ENCODE results near the gene CSF3R.

CSF3R gene

DNA sequence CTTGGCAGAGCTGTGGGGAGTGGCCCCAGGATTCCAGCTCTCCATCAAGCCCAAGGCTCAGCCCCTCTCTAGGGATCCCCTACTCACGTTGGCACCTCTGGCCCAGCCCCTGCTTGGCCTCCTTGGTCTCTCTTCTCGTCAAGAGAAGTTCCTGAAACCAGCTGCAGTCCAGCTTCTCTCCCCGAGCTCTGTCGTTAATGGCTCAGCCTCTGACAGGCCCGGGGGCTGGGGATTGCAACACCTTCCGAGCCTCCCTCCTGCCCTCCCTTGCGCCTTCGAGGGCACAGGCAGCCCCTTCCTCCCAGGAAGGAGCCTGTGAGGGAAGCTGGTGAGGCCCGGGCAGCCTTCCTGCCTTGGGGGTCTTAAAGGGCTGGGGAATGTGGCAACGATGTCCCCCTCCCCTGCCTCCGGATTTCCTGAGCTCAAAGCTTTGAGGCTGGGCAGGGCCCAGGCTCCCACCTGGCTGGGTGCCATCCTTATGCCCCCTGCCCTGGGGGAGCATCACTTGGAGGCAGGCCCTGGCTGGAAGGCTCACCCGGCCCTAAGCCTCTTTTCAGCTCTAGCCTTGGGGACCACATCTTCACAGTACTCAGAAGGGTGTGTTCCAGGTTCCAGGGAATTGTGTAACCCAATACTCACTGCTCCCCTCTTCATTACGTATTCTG, at the start of gene CSF3R:
TSS of gene CSF3R (minus strand) at position 190 of the 665 bp plus-strand sequence. CDS start 3,417 bp downstream, outside the sequence.
- DNase-seq (ENCODE audit: low read depth in 2 of 2), result no peak

DNA sequence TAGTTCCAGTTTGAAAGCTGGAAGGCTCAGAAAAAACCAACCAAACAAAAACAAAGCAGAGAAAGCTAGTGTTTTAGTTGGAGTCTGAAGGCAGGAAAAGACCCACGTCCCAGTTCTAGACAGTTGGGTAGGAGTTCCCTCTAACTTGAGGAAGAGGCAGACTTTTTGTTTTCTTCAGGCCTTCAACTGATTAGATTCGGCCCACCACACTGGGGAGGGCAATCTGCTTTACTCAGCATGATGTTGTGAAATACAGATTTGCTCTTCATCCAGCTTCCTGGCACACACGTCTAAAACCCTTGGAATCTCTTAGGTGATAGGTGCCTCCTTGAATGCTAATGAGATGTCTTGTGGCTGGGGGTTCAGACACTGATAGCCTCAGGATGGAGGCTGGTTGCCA, 49.1 kb upstream of the CSF3R start:
- DNase-seq (ENCODE audit: low read depth in 2 of 2), result no peak

DNA sequence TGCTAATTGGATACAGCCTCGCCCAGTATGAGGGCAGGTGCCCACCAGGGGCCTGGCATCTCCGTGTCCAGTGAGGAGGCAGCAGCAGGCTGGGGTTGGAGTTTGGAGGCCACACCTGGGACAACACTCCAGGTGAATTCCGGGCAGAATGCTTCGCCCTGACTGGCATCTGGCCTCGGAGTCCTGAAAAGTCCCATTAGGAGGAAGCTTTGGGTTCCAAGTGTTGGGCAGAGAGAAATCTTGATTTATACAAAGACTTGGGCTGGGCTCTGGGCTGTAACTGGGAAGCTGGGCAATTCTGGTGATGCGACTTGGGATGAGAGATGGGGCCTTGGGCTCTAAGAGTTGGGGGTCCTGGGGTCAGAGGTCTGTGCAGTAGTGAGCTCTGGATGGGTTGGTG, 48.1 kb upstream of the CSF3R start:
- no peak for DNase-seq (ENCODE audit: low read depth in 2 of 2)

GRCh38 chr1:36530261-36530660, 47.5 kb upstream of the CSF3R start:
- DNase-seq (ENCODE audit: low read depth in 2 of 2), result no peak

DNA sequence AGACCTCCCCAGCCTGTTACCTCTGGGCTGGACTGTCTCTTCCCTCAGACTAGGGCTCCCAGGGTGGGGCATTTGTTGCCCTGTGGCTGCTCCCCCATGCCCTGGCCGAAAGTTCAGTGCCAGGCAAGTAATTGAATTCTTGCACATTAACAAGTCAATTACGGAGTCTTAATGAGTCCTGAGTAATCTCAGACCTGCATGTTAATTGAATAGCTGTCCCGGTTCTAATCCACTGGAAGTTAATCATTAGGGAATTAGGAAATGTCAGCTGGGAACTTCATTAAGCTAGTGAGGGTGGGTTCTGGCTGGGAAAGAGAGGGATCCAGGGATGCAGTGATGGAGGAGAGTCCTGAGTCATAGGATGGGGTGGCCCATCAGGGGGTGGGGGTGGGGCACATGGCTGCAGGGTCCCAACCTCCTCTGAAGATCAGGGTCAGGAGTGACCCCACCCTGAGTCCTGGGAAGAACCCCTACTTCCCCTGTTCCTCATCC, 47.1 kb upstream of the CSF3R start:
- DNase-seq (ENCODE audit: low read depth in 2 of 2), result no peak

- DNase-seq (ENCODE audit: low read depth in 2 of 2), result no peak
Observed at GRCh38 chr1:36528361-36529349, 45.9 kb upstream of the CSF3R start.

- no peak for DNase-seq (ENCODE audit: low read depth in 2 of 2)
Observed at GRCh38 chr1:36525166-36525565, 42.5 kb upstream of the CSF3R start.

- no peak for DNase-seq (ENCODE audit: low read depth in 2 of 2)
Observed at GRCh38 chr1:36524359-36525062, 41.8 kb upstream of the CSF3R start.

DNA sequence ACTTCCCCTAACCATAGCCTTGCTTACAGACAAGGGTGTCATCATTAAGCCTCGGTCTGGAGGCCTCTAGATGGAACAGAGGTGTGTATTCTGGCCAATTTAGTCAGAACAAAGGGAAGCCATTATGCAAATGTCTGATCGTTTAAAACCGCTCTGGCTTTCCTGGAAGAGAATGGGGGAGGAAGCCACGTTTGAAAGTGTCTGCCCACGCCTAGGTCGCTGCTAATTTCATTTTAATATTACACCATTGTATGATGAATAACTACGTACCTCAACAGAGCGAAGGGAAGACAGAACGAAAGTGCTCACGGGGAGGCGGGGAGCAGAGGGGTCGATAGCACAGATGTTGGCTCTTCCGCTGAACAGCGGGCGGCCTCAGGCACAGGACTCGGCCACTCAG, 41.1 kb upstream of the CSF3R start:
- DNase-seq (ENCODE audit: low read depth in 2 of 2), result no peak

DNA sequence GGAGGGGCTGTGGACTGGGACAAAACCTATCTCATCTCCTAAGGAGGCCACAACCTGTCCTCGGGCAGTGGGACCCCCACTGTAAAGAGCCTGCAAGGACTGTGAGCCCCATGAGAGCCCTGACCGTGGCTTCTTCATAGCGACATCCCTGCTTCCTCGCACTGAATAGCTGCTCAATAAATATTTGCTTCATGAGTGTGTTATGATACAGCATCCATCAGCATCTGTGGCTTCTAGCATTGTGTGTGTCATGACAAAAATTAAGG, 40.5 kb upstream of the CSF3R start:
- DNase-seq (ENCODE audit: low read depth in 2 of 2), result no peak

GRCh38 chr1:36522461-36523229, 39.9 kb upstream of the CSF3R start:
- DNase-seq (ENCODE audit: low read depth in 2 of 2), result no peak

GRCh38 chr1:36522021-36522420, 39.3 kb upstream of the CSF3R start:
- DNase-seq (ENCODE audit: low read depth in 2 of 2), result no peak

GRCh38 chr1:36520771-36521420, 38.2 kb upstream of the CSF3R start:
- no peak for DNase-seq (ENCODE audit: low read depth in 2 of 2)

GRCh38 chr1:36520056-36520455, 37.3 kb upstream of the CSF3R start:
- DNase-seq (ENCODE audit: low read depth in 2 of 2), result no peak

DNA sequence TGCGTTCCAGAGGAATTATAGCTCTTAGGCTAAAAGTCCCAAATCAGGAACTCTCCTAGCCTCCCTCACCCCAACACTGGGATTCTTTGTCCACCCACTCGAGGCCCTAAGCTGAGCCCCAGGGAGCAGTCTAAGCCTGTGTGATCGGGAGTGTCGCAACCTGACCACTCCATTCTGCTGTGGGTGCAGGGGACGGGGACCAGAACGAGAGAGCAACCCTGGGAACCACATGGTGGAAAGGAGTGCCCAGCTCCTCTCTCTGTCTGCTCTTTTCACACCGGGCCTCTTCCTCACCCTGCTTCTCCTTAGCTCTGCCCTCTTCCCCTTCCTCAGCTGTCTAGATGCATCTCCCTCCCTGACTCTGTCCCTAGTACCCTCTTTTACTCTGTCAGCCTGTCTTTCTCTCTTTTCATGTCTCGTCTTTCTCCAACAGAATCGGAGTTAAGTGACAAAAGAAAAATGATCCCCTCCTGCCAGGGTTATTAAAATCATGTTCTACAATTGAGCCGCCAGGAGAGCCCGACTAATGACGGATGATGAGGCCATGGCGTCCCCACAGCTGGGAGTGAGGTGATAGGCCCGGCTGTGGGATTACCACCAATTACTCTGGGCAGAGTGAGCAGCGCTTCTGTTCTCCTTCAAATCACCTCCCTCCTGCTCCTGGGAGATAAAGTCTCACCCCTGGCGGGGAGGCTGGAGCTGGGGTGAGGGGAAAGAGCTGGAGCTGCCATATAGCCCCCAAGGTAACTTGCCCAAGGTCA, 34.5 kb upstream of the CSF3R start:
- DNase-seq (ENCODE audit: low read depth in 2 of 2), result no peak

DNA sequence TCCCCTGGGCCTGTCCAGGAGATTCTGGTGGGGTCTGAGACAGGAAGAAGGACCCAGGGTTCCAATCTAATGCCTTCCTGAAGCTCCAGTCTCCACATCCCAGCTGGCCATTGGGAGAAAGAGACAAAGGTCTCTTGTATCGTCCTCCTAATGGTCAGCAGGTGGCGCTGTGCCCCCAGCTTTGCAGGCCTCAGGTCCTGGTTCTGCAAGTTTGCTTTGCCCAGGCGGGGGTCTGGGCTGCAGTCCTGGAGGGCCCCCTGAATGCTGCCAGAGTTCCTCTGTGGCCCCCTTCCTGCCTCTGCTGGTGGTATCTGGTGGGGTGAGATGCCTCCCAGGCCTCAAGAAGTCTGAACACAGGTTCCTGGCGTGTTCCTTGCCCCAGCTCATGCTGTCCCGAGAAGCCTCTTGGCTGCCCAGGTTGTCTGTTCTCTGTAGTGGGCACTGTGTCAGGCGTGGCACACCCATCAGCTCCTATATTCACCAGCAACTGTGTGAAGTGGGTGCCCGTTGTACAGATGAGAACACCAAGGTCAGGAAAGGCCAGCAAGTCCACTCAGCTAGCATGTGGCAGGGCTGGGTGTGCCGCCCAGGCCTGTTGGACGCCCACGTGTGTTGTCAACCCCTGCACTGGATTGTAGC, 33.8 kb upstream of the CSF3R start:
- DNase-seq (ENCODE audit: low read depth in 2 of 2), result no peak

DNA sequence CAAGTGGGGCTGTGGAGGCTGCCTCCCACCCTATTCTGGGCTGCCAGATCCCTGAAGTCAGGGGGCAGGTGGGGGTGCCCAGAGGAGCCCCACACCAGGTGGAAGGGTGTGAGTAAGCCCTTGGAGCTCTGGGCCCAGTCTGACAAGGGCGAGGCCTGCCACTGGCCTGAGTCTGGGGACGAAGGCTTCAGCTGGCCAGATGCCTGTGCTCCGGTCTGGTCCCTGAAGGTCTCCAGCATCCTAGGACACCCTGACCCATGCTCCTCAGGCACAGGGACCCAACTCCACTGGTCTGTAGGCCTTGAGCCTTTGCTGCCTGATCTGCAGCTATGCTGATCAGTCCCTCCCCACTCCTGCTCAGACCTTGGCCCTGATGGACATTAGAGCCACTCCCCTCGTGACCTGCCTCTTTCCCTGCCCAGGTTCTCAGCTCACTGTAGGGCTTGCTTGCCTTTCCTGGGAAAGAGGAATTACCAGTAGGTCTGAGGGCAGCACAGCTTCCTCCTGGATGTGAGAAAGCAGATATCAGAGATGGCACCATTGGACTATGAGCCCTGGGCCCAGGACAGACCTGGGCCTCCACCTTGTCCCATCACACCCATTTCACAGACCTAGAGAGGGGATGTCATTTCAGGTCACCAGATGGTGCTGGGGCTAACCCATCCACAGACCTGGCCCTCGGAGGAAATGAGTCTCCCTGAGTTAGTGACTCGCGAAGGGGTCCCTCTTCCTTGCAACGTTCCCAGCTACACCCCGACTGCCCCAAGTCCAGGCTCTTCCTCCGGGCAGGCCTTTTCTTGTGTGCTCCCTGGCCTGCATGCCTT, 32.8 kb upstream of the CSF3R start:
- DNase-seq (ENCODE audit: low read depth in 2 of 2), result no peak

DNA sequence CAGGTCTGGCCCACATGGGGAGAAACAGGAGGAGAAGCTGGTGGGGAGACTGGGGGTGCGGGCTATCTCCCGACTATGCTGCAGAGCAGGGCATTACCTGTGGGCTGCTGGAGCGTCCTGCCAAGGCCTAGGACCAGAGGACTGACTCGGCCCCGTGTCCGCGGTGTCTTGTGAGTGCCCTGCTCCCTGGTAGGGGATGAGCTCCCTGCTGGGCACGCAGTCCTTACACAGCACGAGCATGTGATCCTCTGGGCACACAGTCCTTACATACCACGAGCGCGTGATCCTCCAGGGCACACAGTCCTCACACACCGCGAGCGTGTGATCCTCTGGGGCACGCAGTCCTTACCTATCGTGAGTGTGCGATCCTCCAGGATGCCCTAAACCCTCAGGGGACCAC, 31.8 kb upstream of the CSF3R start:
- DNase-seq (ENCODE audit: low read depth in 2 of 2), result no peak
